Smooth muscle cell (in vitro differentiated cells): ENCODE measurements around the gene ELMOD1. TPM values are rescaled to one million over a fixed set of nuclear protein-coding genes. Genes with fewer than 3 reads are reported as not detected.

Experiments used
- DNase-seq: peaks from one replicate; lab custom pipeline; 2025; ENCODE audit not compliant: unreplicated experiment; lab: John Stamatoyannopoulos, UW
- H2AFZ ChIP-seq: fragments of 200-600 bp; sonication (generic); 2 replicates; pipeline ENCODE4 v1.6.0; 2016; ENCODE audit warnings: antibody characterized with exemption, low read depth, mild to moderate bottlenecking
- H3F3A ChIP-seq: fragments of 200-600 bp; sonication (generic); 2 replicates; pipeline ENCODE4 v1.6.0; 2017; ENCODE audit warnings: antibody characterized with exemption, low read depth
- H3K27ac ChIP-seq: fragments of 200-600 bp; sonication (generic); 2 replicates; pipeline ENCODE4 v1.5.1; 2016; ENCODE audit warnings: low read depth, mild to moderate bottlenecking
- H3K27me3 ChIP-seq: fragments of 200-600 bp; sonication (generic); 2 replicates; pipeline ENCODE4 v1.6.1; 2016; ENCODE audit warnings: low read depth, mild to moderate bottlenecking
- H3K36me3 ChIP-seq: fragments of 200-600 bp; sonication (generic); 2 replicates; pipeline ENCODE4 v1.5.1; 2016; ENCODE audit warnings: low read depth
- H3K4me1 ChIP-seq: fragments of 200-600 bp; sonication (generic); 2 replicates; pipeline ENCODE4 v1.5.1; 2016; ENCODE audit warnings: low read depth
- H3K4me2 ChIP-seq: fragments of 200-600 bp; sonication (generic); 2 replicates; pipeline ENCODE4 v1.6.0; 2016; ENCODE audit warnings: mild to moderate bottlenecking
- H3K4me3 ChIP-seq: fragments of 200-600 bp; sonication (generic); 2 replicates; pipeline ENCODE4 v1.5.1; 2016; ENCODE audit warnings: mild to moderate bottlenecking
- H3K79me2 ChIP-seq: fragments of 200-600 bp; sonication (generic); 2 replicates; pipeline ENCODE4 v1.6.0; 2016; ENCODE audit warnings: low read depth, mild to moderate bottlenecking
- H3K9ac ChIP-seq: fragments of 200-600 bp; sonication (generic); 2 replicates; pipeline ENCODE4 v1.6.0; 2016; ENCODE audit warnings: low read depth
- H3K9me3 ChIP-seq: fragments of 200-600 bp; sonication (generic); replicated peaks from 2 replicates; pipeline ENCODE4 v1.5.1; 2016; ENCODE audit warnings: low read depth
- H4K20me1 ChIP-seq: fragments of 200-600 bp; sonication (generic); 2 replicates; pipeline ENCODE4 v1.6.0; 2016; ENCODE audit warnings: low read depth
- WGBS: methylation state at CpG from one replicate; pipeline ENCODE4 v1.1.7; 2016; ENCODE audit warnings: low lambda C conversion rate; 5-methylcytosine and 5-hydroxymethylcytosine counted together
- polyA plus RNA-seq: library from polyadenylated mRNA; unstranded; fragments of >200 nt; fragmentation: Nextera tagmentation; extraction: Ambion mirVana; gene quantifications from 2 replicates; pipeline ENCODE4 v1.2.1, GENCODE V29; 2016
- total RNA-seq: library from RNA; depleted of rRNA; stranded (reverse); fragments of >200 nt; gene quantifications from 2 replicates; pipeline ENCODE4 v1.2.3, GENCODE V29; 2014
- TF ChIP-seq, protein P1 (sequence below): fragments of 200-600 bp; sonication (generic); IDR thresholded peaks from 2 replicates; pipeline ENCODE4 v1.5.1; 2017; ENCODE audit warnings: borderline replicate concordance, mild to moderate bottlenecking, antibody characterized with exemption; ENCODE audit not compliant: insufficient read depth, poor library complexity, severe bottlenecking

ELMOD1 gene
- total and polyA plus RNA-seq, 2 experiments from 2014 or later = 0.24 to 0.94 TPM

DNA sequence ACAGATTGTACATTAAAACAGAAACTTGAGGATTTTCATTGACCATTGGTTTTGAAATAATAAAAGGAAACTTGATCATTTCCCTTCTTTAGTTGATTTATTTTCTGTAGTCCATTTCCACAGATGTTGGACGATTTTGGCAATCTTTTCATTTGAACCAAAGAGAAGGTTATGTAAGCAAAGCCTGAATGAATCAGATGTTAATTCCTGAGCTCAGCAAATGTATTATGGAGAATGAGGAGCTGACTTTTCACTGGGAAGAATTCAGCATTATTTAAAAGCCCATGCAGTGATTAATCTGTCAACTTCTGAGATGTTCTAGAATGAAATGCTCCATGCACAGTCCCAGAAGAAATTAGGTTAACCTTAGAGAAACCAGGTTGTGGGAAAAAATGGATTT lies 29.0 kb downstream of the ELMOD1 start:
- H3K36me3 ChIP-seq = no peaks in the 10 kb centered on the region
- no peaks in the 10 kb centered on the region for H3K9me3 ChIP-seq
- no peaks in the 10 kb centered on the region for H3K4me1 ChIP-seq
- TF ChIP-seq, protein P1, sequence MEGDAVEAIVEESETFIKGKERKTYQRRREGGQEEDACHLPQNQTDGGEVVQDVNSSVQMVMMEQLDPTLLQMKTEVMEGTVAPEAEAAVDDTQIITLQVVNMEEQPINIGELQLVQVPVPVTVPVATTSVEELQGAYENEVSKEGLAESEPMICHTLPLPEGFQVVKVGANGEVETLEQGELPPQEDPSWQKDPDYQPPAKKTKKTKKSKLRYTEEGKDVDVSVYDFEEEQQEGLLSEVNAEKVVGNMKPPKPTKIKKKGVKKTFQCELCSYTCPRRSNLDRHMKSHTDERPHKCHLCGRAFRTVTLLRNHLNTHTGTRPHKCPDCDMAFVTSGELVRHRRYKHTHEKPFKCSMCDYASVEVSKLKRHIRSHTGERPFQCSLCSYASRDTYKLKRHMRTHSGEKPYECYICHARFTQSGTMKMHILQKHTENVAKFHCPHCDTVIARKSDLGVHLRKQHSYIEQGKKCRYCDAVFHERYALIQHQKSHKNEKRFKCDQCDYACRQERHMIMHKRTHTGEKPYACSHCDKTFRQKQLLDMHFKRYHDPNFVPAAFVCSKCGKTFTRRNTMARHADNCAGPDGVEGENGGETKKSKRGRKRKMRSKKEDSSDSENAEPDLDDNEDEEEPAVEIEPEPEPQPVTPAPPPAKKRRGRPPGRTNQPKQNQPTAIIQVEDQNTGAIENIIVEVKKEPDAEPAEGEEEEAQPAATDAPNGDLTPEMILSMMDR = no peak
- DNase-seq = no peak
- H3K4me2 ChIP-seq = no peak overlapping the region
- H3F3A ChIP-seq = no peaks in the 10 kb centered on the region
- H3K9ac ChIP-seq = no peak overlapping the region
- H3K27ac ChIP-seq = no peak overlapping the region
- H4K20me1 ChIP-seq = no peaks in the 10 kb centered on the region
- H3K27me3 ChIP-seq = no peaks in the 10 kb centered on the region
- 61% methylated on average over 1 of the region's 1 CpG for WGBS
- H3K4me3 ChIP-seq = no peak overlapping the region
- H2AFZ ChIP-seq = no peak overlapping the region
- H3K79me2 ChIP-seq = no peaks in the 10 kb centered on the region

DNA sequence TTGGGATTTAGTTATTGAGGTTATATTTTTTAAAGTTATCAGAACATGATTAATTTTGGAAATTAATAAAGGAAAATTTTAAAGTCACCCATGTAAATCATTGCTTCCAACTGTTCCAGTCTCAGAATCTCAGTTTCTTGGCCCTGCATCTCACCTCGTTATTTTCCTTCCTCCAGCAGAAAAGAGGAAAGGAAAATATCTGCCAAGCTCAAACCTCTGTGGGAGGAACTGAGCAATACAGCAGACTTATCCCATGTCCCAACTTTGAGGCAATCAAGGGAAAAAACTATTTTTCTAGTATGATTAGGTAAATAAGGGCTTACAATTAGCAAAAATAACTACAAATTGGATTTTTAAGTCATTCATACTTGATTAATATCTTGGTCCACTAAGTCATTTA lies 30.1 kb downstream of the ELMOD1 start:
- no peaks in the 10 kb centered on the region for H3K4me1 ChIP-seq
- no peak overlapping the region for H3K27ac ChIP-seq
- H3K4me3 ChIP-seq = no peak overlapping the region
- H4K20me1 ChIP-seq = no peaks in the 10 kb centered on the region
- H3K27me3 ChIP-seq = peaks cover 9% of the 10 kb centered on the region
- H3F3A ChIP-seq = no peaks in the 10 kb centered on the region
- TF ChIP-seq, protein P1 = no peak
- no peaks in the 10 kb centered on the region for H3K36me3 ChIP-seq
- 76% methylated on average over 1 of the region's 1 CpG for WGBS
- H2AFZ ChIP-seq = no peak overlapping the region
- DNase-seq = no peak
- no peaks in the 10 kb centered on the region for H3K9me3 ChIP-seq
- H3K9ac ChIP-seq = no peak overlapping the region
- H3K79me2 ChIP-seq = no peaks in the 10 kb centered on the region
- no peak overlapping the region for H3K4me2 ChIP-seq

DNA sequence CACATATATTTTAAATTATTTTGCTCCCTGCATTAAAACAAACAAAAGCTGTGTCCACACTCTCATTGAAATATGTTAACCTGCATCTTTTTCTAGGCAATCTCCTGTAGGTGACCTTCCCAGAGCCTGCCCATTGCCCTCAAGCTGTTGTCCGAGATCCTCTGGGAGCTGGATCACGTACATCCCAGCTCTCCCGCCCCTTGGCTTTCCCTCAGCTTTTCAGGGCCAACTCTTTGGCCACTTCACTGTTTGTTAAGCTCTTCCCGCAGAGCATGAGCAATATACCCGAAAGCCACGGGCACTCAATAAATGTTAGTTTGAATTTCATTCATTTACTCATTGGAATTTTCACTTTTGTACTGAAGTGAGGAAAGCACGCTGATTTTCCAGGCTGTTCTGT lies 32.2 kb downstream of the ELMOD1 start:
- Histone ChIP-seq H3K36me3 (no peaks in the 10 kb centered on the region), H3K4me1 (no peaks in the 10 kb centered on the region), H3K4me2 (no peak overlapping the region), H4K20me1 (no peaks in the 10 kb centered on the region), H3K4me3 (no peak overlapping the region), H3K9me3 (no peaks in the 10 kb centered on the region), H3K27ac (no peak overlapping the region), H3K9ac (no peak overlapping the region), H3K27me3 (peaks cover 11% of the 10 kb centered on the region), H2AFZ (no peak overlapping the region), H3K79me2 (no peaks in the 10 kb centered on the region), H3F3A (no peaks in the 10 kb centered on the region)
- TF ChIP-seq, protein P1 = no peak
- DNase-seq = no peak
- WGBS = 86% methylated on average over 7 of the region's 7 CpGs

DNA sequence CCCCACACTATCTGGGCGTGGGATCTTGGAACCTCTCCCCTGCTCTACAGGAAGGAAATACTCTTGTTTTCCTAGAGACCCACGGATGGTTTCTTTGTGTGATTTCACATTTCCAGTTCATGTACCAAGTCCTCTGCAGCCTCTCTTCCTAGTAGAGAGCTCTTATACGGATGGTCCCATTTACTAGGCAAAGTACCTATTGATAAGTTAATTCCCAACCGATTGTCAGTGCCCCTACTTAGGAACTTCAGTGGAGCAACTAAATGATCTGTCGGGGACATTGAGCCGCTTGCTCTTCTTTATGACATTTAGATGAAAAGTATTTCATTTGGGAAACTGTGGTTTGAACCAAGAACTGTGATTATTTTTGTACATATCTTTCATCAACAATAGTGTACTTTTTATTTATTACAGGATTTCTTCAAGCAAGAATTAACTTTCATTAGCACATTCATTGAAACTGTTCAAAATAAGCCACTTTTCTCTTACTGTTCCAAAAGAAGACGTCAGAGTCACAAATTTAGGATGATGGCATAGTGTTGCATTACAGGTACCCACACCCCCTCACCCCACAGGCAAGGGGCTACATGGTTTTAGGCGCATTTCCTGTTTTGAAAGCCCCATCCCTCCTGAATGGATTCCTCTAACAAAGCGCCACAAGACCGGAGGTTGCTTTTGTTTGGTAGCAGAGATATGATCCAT lies 34.2 kb downstream of the ELMOD1 start:
- DNase-seq = no peak
- 49% methylated on average over 10 of the region's 10 CpGs for WGBS
- TF ChIP-seq, protein P1 = no peak

More for the DNA sequence above, 34.2 kb downstream of the ELMOD1 start:
- Histone ChIP-seq H3K4me1 (no peaks in the 10 kb centered on the region), H3K9me3 (no peaks in the 10 kb centered on the region), H3K36me3 (no peaks in the 10 kb centered on the region), H3K27ac (no peak overlapping the region), H3K79me2 (no peaks in the 10 kb centered on the region), H3K27me3 (peaks cover 11% of the 10 kb centered on the region), H3K4me2 (no peak overlapping the region), H2AFZ (no peak overlapping the region), H3K4me3 (no peak overlapping the region), H3F3A (no peaks in the 10 kb centered on the region), H3K9ac (no peak overlapping the region), H4K20me1 (no peaks in the 10 kb centered on the region)
